ENCODE data around the gene R3HDML. TPM values are rescaled to one million over a fixed set of nuclear protein-coding genes. Genes with fewer than 3 reads are reported as not detected.

Gene R3HDML
- total and polyA plus RNA-seq, 10 of the 15 experiments (the other 5 are each of a cell fraction or from before 2014, with no cell fraction given), result not detected

- Histone ChIP-seq H3K36me3 (ENCODE audit: control insufficient read depth in 2 of 2, insufficient read depth in 2 of 2, low read length in 1 of 2) (no peaks in the 10 kb centered on the region), H3K79me2 (ENCODE audit: control insufficient read depth, insufficient read depth, low read length) (no peaks in the 10 kb centered on the region), H3K27me3 (replicated peaks in 1 of 2; ENCODE audit: control insufficient read depth in 2 of 2, insufficient read depth in 2 of 2, low read length in 1 of 2) (no peaks in the 10 kb centered on the region; a peak in 3 of 4 replicates), H3K27ac (ENCODE audit: control insufficient read depth, insufficient read depth) (no peak overlapping the region), H3K4me3 (no peak overlapping the region), H3K9me3 (replicated peaks; ENCODE audit: control insufficient read depth, insufficient read depth, low read length) (no peaks in the 10 kb centered on the region), H3K9ac (ENCODE audit: control insufficient read depth, insufficient read depth, low read length) (no peak overlapping the region), H3K4me1 (ENCODE audit: control insufficient read depth, insufficient read depth, low read length) (no peaks in the 10 kb centered on the region), H3K4me2 (ENCODE audit: control insufficient read depth, insufficient read depth) (no peak overlapping the region), H2AFZ (ENCODE audit: control insufficient read depth, low read depth, low read length) (no peak overlapping the region), H4K20me1 (ENCODE audit: control insufficient read depth, insufficient read depth) (no peaks in the 10 kb centered on the region)
- ChIA-PET SMC1A (ENCODE audit: uncharacterized antibody, unreplicated experiment) (no interaction called here), POLR2A (no interaction called here), CTCF (no interaction called here), RAD21 (ENCODE audit: unreplicated experiment) (no interaction called here)
- FAIRE-seq (no peak), ATAC-seq (no peak), DNase-seq (ENCODE audit: low read depth, low spot score) (no peak)
- TF ChIP-seq SMAD5 (IDR thresholded peaks at IDR 0.05; ENCODE audit: low read depth) (no peak), ZBED1 (IDR thresholded peaks at IDR 0.05; ENCODE audit: borderline replicate concordance) (no peak), ZBTB11 (CRISPR knock-in tag; IDR thresholded peaks at IDR 0.05) (no peak), GATAD2B (conservative IDR thresholded peaks at IDR 0.05; ENCODE audit: low read depth) (no peak), E2F8 (IDR thresholded peaks at IDR 0.05; ENCODE audit: low read depth, partially characterized antibody) (no peak), NFYA (IDR thresholded peaks at IDR 0.05; ENCODE audit: borderline replicate concordance, low read depth, low read length) (no peak), KDM1A (IDR thresholded peaks at IDR 0.05; ENCODE audit: borderline replicate concordance) (no peak), USF1 (IDR thresholded peaks at IDR 0.05; ENCODE audit: borderline replicate concordance, extremely low read length, insufficient read depth, low read depth, low read length) (no peak), JUNB (IDR thresholded peaks at IDR 0.05) (no peak)
- WGBS (ENCODE audit: insufficient coverage, insufficient replicate concordance, low lambda C conversion rate, missing lambda C conversion rate), result 22% methylated on average over 5 of the region's 5 CpGs
- intact Hi-C loops (cut with micrococcal nuclease; ENCODE audit: unreplicated experiment) (no loop called here), in situ Hi-C loops (cut with MboI) (no loop called here)
- no TSS peak for BruUV-seq (replicated peaks)
These were observed 63.8 kb downstream of the R3HDML start for GRCh38 chr20:44400671-44400969.

Small RNAs within 50 kb of the gene (small RNA-seq; reads per million reads assigned to genes)
- gene RF00019, result not detected

Other genes with a start within 250 kb of the R3HDML start
Only the 7 nearest of the 8 such genes appear.
- not detected in 2 replicates for gene JPH2, start 149.9 kb upstream of the R3HDML start, total RNA-seq (2014; rRNA removed)
- gene JPH2, start 149.9 kb upstream of the R3HDML start, total RNA-seq (2014; rRNA removed; fragmentation: Illumina TruSeq; extraction: Trizol), result not detected in 2 replicates
- not detected in 2 replicates for gene JPH2, start 149.9 kb upstream of the R3HDML start, total RNA-seq (2021)
- 0.07 and 0.16 TPM in 2 replicates for gene JPH2, start 149.9 kb upstream of the R3HDML start, polyA plus RNA-seq (2011; rRNA removed)
- not detected in 2 replicates for gene JPH2, start 149.9 kb upstream of the R3HDML start, polyA plus RNA-seq (2014; fragmentation: Illumina TruSeq; extraction: Trizol)
- not detected for gene JPH2, start 149.9 kb upstream of the R3HDML start, polyA plus RNA-seq (2014; fragmentation: Nextera tagmentation; extraction: Ambion mirVana)
- not detected in 2 replicates for gene JPH2, start 149.9 kb upstream of the R3HDML start, polyA plus RNA-seq (2014; rRNA removed)
- not detected for gene JPH2, start 149.9 kb upstream of the R3HDML start, polyA plus RNA-seq (2016; fragmentation: Nextera tagmentation; extraction: Ambion mirVana)
- 19.3 and 21.0 TPM in 2 replicates for gene OSER1, start 126.3 kb upstream of the R3HDML start, total RNA-seq (2014; rRNA removed)
- gene OSER1, start 126.3 kb upstream of the R3HDML start, total RNA-seq (2014; rRNA removed; fragmentation: Illumina TruSeq; extraction: Trizol), result 22.2 and 23.2 TPM in 2 replicates
- gene OSER1, start 126.3 kb upstream of the R3HDML start, total RNA-seq (2021), result 20.4 and 21.6 TPM in 2 replicates
- gene OSER1, start 126.3 kb upstream of the R3HDML start, polyA plus RNA-seq (2011; rRNA removed), result 52.5 and 54.0 TPM in 2 replicates
- 28.4 and 37.4 TPM in 2 replicates for gene OSER1, start 126.3 kb upstream of the R3HDML start, polyA plus RNA-seq (2014; fragmentation: Illumina TruSeq; extraction: Trizol)
- gene OSER1, start 126.3 kb upstream of the R3HDML start, polyA plus RNA-seq (2014; fragmentation: Nextera tagmentation; extraction: Ambion mirVana), result 10 to 100 TPM; 50.3 to 63.8 TPM
- gene OSER1, start 126.3 kb upstream of the R3HDML start, polyA plus RNA-seq (2014; rRNA removed), result 22.6 and 23.9 TPM in 2 replicates
- 10 to 100 TPM; 28.4 to 33.0 TPM for gene OSER1, start 126.3 kb upstream of the R3HDML start, polyA plus RNA-seq (2016; fragmentation: Nextera tagmentation; extraction: Ambion mirVana)
- not detected in 2 replicates for gene GDAP1L1, start 89.7 kb upstream of the R3HDML start, total RNA-seq (2014; rRNA removed)
- not detected in 2 replicates for gene GDAP1L1, start 89.7 kb upstream of the R3HDML start, total RNA-seq (2014; rRNA removed; fragmentation: Illumina TruSeq; extraction: Trizol)
- not detected in 2 replicates for gene GDAP1L1, start 89.7 kb upstream of the R3HDML start, total RNA-seq (2021)
- gene GDAP1L1, start 89.7 kb upstream of the R3HDML start, polyA plus RNA-seq (2011; rRNA removed), result 0.08 TPM in 1 of 2 replicates, not detected in the other
- not detected in 2 replicates for gene GDAP1L1, start 89.7 kb upstream of the R3HDML start, polyA plus RNA-seq (2014; fragmentation: Illumina TruSeq; extraction: Trizol)
- not detected for gene GDAP1L1, start 89.7 kb upstream of the R3HDML start, polyA plus RNA-seq (2014; fragmentation: Nextera tagmentation; extraction: Ambion mirVana)
- gene GDAP1L1, start 89.7 kb upstream of the R3HDML start, polyA plus RNA-seq (2014; rRNA removed), result not detected in 2 replicates
- under 1 TPM in 1 of 2 experiments, not detected in 1; 0.38 TPM for gene GDAP1L1, start 89.7 kb upstream of the R3HDML start, polyA plus RNA-seq (2016; fragmentation: Nextera tagmentation; extraction: Ambion mirVana)
- 1.7 and 2.2 TPM in 2 replicates for gene FITM2, start 25.8 kb upstream of the R3HDML start, total RNA-seq (2014; rRNA removed)
- gene FITM2, start 25.8 kb upstream of the R3HDML start, total RNA-seq (2014; rRNA removed; fragmentation: Illumina TruSeq; extraction: Trizol), result 1.3 and 1.5 TPM in 2 replicates
- gene FITM2, start 25.8 kb upstream of the R3HDML start, total RNA-seq (2021), result 1.4 and 1.6 TPM in 2 replicates
- gene FITM2, start 25.8 kb upstream of the R3HDML start, polyA plus RNA-seq (2011; rRNA removed), result 1.5 and 1.9 TPM in 2 replicates
- 1.7 and 1.8 TPM in 2 replicates for gene FITM2, start 25.8 kb upstream of the R3HDML start, polyA plus RNA-seq (2014; fragmentation: Illumina TruSeq; extraction: Trizol)
- gene FITM2, start 25.8 kb upstream of the R3HDML start, polyA plus RNA-seq (2014; fragmentation: Nextera tagmentation; extraction: Ambion mirVana), result under 1 TPM; 0.46 to 0.61 TPM
- 1.3 and 1.6 TPM in 2 replicates for gene FITM2, start 25.8 kb upstream of the R3HDML start, polyA plus RNA-seq (2014; rRNA removed)
- gene FITM2, start 25.8 kb upstream of the R3HDML start, polyA plus RNA-seq (2016; fragmentation: Nextera tagmentation; extraction: Ambion mirVana), result 1 to 10 TPM; 1.7 to 1.9 TPM
- not detected in 2 replicates for gene HNF4A, start 18.7 kb downstream of the R3HDML start, total RNA-seq (2014; rRNA removed)
- not detected in 2 replicates for gene HNF4A, start 18.7 kb downstream of the R3HDML start, total RNA-seq (2014; rRNA removed; fragmentation: Illumina TruSeq; extraction: Trizol)
- 0.16 and 0.21 TPM in 2 replicates for gene HNF4A, start 18.7 kb downstream of the R3HDML start, total RNA-seq (2021)
- gene HNF4A, start 18.7 kb downstream of the R3HDML start, polyA plus RNA-seq (2011; rRNA removed), result not detected in 2 replicates
- not detected in 2 replicates for gene HNF4A, start 18.7 kb downstream of the R3HDML start, polyA plus RNA-seq (2014; fragmentation: Illumina TruSeq; extraction: Trizol)
- gene HNF4A, start 18.7 kb downstream of the R3HDML start, polyA plus RNA-seq (2014; fragmentation: Nextera tagmentation; extraction: Ambion mirVana), result not detected
- not detected in 2 replicates for gene HNF4A, start 18.7 kb downstream of the R3HDML start, polyA plus RNA-seq (2014; rRNA removed)
- gene HNF4A, start 18.7 kb downstream of the R3HDML start, polyA plus RNA-seq (2016; fragmentation: Nextera tagmentation; extraction: Ambion mirVana), result not detected
- gene TTPAL, start 138.8 kb downstream of the R3HDML start, total RNA-seq (2014; rRNA removed), result 9.2 and 9.4 TPM in 2 replicates
- gene TTPAL, start 138.8 kb downstream of the R3HDML start, total RNA-seq (2014; rRNA removed; fragmentation: Illumina TruSeq; extraction: Trizol), result 9.2 and 9.3 TPM in 2 replicates
- 17.1 and 17.8 TPM in 2 replicates for gene TTPAL, start 138.8 kb downstream of the R3HDML start, total RNA-seq (2021)
- gene TTPAL, start 138.8 kb downstream of the R3HDML start, polyA plus RNA-seq (2011; rRNA removed), result 3.9 and 5.2 TPM in 2 replicates
- 14.4 and 15.4 TPM in 2 replicates for gene TTPAL, start 138.8 kb downstream of the R3HDML start, polyA plus RNA-seq (2014; fragmentation: Illumina TruSeq; extraction: Trizol)
- 1 to 10 TPM; 4.0 to 4.3 TPM for gene TTPAL, start 138.8 kb downstream of the R3HDML start, polyA plus RNA-seq (2014; fragmentation: Nextera tagmentation; extraction: Ambion mirVana)
- 8.5 and 8.7 TPM in 2 replicates for gene TTPAL, start 138.8 kb downstream of the R3HDML start, polyA plus RNA-seq (2014; rRNA removed)
- gene TTPAL, start 138.8 kb downstream of the R3HDML start, polyA plus RNA-seq (2016; fragmentation: Nextera tagmentation; extraction: Ambion mirVana), result 10 to 100 TPM; 19.7 to 24.0 TPM
- gene SERINC3, start 185.0 kb downstream of the R3HDML start, total RNA-seq (2014; rRNA removed), result 24.5 and 31.5 TPM in 2 replicates
- 33.3 and 33.8 TPM in 2 replicates for gene SERINC3, start 185.0 kb downstream of the R3HDML start, total RNA-seq (2014; rRNA removed; fragmentation: Illumina TruSeq; extraction: Trizol)
- gene SERINC3, start 185.0 kb downstream of the R3HDML start, total RNA-seq (2021), result 35.0 and 35.3 TPM in 2 replicates
- gene SERINC3, start 185.0 kb downstream of the R3HDML start, polyA plus RNA-seq (2011; rRNA removed), result 88.7 and 96.8 TPM in 2 replicates
- 39.8 and 41.9 TPM in 2 replicates for gene SERINC3, start 185.0 kb downstream of the R3HDML start, polyA plus RNA-seq (2014; fragmentation: Illumina TruSeq; extraction: Trizol)
- gene SERINC3, start 185.0 kb downstream of the R3HDML start, polyA plus RNA-seq (2014; fragmentation: Nextera tagmentation; extraction: Ambion mirVana), result 10 to 100 TPM; 37.8 to 55.6 TPM
- 31.8 and 34.0 TPM in 2 replicates for gene SERINC3, start 185.0 kb downstream of the R3HDML start, polyA plus RNA-seq (2014; rRNA removed)
- gene SERINC3, start 185.0 kb downstream of the R3HDML start, polyA plus RNA-seq (2016; fragmentation: Nextera tagmentation; extraction: Ambion mirVana), result 10 to 100 TPM; 59.0 to 59.8 TPM